ENCODE measurements around the gene SLC35E2B. TPM values are rescaled to one million over a fixed set of nuclear protein-coding genes. Genes with fewer than 3 reads are reported as not detected.

The SLC35E2B gene
- total RNA-seq, 5 donors from 2014 or later (not counting 1 experiment from before 2014, with no cell fraction given): 77.7 to 202 (median 128) TPM

DNA sequence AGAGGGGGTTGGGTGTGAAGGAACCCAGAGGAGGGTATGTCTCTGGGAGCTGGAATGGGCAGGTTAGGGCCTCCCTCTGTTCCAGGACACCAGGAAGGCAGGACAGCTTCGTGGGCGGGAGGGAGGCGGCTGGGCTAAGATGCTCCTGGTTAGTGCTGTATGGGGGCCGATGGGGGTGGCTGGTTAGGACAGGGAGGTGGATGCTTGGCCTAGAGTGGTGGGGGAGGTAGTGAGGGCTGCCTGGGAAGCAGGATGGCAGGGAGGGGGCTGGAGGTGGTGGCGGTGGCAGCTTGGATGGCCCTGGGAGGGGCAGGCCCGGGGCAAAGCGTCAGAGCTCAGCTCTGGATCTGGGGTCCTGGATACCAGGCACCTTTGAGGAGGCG is 66.8 kb downstream of the SLC35E2B start:
- ChIA-PET CTCF (interaction anchor here in 1 of 2 donors (0.5 kb wide), 1 partner anchor 53 kb away, joined by 3 read pairs; no protein-coding TSS in a partner anchor), POLR2A (no interaction called here)
- no peaks in the 10 kb centered on the region for H3K27me3 ChIP-seq (replicated peaks in 1 of 2; ENCODE audit: control insufficient read depth in 2 of 2, extremely low read depth in 1 of 2, insufficient read depth in 2 of 2, low read length in 1 of 2)
- peaks cover 4 to 8% (median 7%) of the 10 kb centered on the region in 3 donors for H3K4me1 Mint-ChIP-seq
- peaks cover 0 to 39% of the 10 kb centered on the region in 2 experiments for H3K4me1 ChIP-seq (ENCODE audit: control insufficient read depth in 1 of 2, extremely low read depth in 1 of 2, insufficient read depth in 2 of 2, low read length in 2 of 2)
- no peaks in the 10 kb centered on the region for H3K9me3 Mint-ChIP-seq
- H3K27ac Mint-ChIP-seq: no peak overlapping the region
- ATAC-seq (replicated peaks in 1 of 4) (no peak), DNase-seq (no peak)
- H3K36me3 Mint-ChIP-seq: no peaks in the 10 kb centered on the region
- no peaks in the 10 kb centered on the region for H3K36me3 ChIP-seq (ENCODE audit: control insufficient read depth in 2 of 2, extremely low read depth in 1 of 2, insufficient read depth in 1 of 2, low read length in 1 of 2)
- H3K27ac ChIP-seq (ENCODE audit: low read length): no peak overlapping the region
- WGBS (ENCODE audit: insufficient coverage): 87% methylated on average over 8 of the region's 8 CpGs
- H3K4me3 ChIP-seq (ENCODE audit: control insufficient read depth in 1 of 2, extremely low read depth in 1 of 2, low read length in 1 of 2): no peak overlapping the region
- peaks cover 0 to 2% of the 10 kb centered on the region in 2 donors for H3K27me3 Mint-ChIP-seq
- no peak overlapping the region for H3K4me3 Mint-ChIP-seq
- H3K9me3 ChIP-seq: no peaks in the 10 kb centered on the region

DNA sequence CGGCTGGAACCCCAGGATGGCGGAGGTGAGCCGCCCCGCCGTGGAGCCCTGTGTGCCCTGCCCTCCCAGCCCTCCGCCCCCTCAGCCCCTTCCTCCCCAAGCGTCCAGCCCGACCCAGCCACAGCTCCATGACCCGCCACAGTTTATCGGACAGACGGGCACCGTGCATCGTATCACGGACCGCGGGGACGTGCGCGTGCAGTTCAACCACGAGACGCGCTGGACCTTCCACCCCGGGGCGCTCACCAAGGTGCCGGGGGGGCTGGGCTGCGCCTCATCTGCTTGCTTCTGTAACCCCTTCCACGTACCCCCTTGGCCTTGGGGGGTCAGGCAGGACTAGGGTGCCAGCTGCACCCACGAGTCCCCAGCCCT is 67.2 kb downstream of the SLC35E2B start:
- Histone ChIP-seq H3K4me1 (ENCODE audit: control insufficient read depth in 1 of 2, extremely low read depth in 1 of 2, insufficient read depth in 2 of 2, low read length in 2 of 2) (peaks cover 0 to 34% of the 10 kb centered on the region in 2 experiments), H3K4me3 (ENCODE audit: control insufficient read depth in 1 of 2, extremely low read depth in 1 of 2, low read length in 1 of 2) (no peak overlapping the region), H3K27ac (ENCODE audit: low read length) (no peak overlapping the region), H3K36me3 (ENCODE audit: control insufficient read depth in 2 of 2, extremely low read depth in 1 of 2, insufficient read depth in 1 of 2, low read length in 1 of 2) (no peaks in the 10 kb centered on the region), H3K27me3 (replicated peaks in 1 of 2; ENCODE audit: control insufficient read depth in 2 of 2, extremely low read depth in 1 of 2, insufficient read depth in 2 of 2, low read length in 1 of 2) (no peaks in the 10 kb centered on the region), H3K9me3 (no peaks in the 10 kb centered on the region)
- H3K4me3 Mint-ChIP-seq: no peak overlapping the region
- ATAC-seq (replicated peaks in 1 of 4): no peak
- H3K4me1 Mint-ChIP-seq: peaks cover 4 to 8% (median 5%) of the 10 kb centered on the region in 3 donors
- no peak for DNase-seq
- ChIA-PET CTCF (interaction anchor here in 1 of 2 donors (0.5 kb wide), 1 partner anchor 53 kb away, joined by 3 read pairs; no protein-coding TSS in a partner anchor), POLR2A (interaction anchor here in 1 of 2 donors (0.5 kb wide), 1 partner anchor 10 kb away, joined by 9 read pairs; no protein-coding TSS in a partner anchor)
- WGBS (ENCODE audit: insufficient coverage): 87% methylated on average over 24 of the region's 28 CpGs
- H3K27ac Mint-ChIP-seq: no peak overlapping the region
- H3K27me3 Mint-ChIP-seq: peaks cover 0 to 2% of the 10 kb centered on the region in 2 donors
- no peaks in the 10 kb centered on the region for H3K9me3 Mint-ChIP-seq
- no peaks in the 10 kb centered on the region for H3K36me3 Mint-ChIP-seq

DNA sequence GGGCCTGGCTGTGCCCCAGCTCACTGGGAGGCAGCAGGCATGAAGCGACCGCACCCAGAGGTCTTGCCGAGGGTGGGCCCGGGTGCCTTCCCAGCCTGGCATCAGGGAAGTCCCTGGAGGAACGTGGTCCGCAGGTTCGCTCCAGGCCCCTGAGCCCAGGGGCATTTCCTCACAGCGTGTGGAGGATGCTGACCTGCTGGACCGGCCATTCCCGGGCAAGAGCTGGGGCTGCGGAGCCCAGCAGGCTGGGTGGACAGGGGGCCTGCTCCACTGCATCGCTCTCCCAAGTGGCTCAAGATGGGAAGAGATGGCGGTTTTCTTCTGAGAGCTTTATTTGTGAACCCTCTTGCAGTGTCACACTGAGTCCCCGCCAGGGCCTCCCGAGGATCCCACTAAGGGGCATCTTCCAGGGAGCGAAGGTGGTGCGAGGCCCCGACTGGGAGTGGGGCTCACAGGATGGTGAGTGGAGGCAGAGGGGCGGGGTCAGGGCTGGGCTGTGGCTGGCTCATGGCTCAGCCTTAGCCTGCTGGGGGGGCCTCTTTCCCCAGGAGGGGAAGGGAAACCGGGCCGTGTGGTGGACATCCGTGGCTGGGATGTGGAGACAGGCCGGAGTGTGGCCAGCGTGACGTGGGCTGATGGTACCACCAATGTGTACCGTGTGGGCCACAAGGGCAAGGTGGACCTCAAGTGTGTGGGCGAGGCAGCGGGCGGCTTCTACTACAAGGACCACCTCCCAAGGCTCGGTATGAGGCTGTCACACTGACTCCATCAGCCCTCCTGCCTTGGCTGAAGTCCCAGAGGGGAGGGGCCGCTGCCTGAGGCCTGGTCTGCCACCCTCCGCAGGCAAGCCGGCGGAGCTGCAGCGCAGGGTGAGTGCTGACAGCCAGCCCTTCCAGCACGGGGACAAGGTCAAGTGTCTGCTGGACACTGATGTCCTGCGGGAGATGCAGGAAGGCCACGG is 67.9 kb downstream of the SLC35E2B start:
- ATAC-seq (replicated peaks in 1 of 4): no peak
- peaks cover 0 to 6% (median 2%) of the 10 kb centered on the region in 3 donors for H3K4me1 Mint-ChIP-seq
- H3K27me3 ChIP-seq (replicated peaks in 1 of 2; ENCODE audit: control insufficient read depth in 2 of 2, extremely low read depth in 1 of 2, insufficient read depth in 2 of 2, low read length in 1 of 2): no peaks in the 10 kb centered on the region
- no peaks in the 10 kb centered on the region for H3K27me3 Mint-ChIP-seq
- WGBS (ENCODE audit: insufficient coverage): 88% methylated on average over 35 of the region's 38 CpGs
- POLR2A ChIA-PET: interaction anchor here in 1 of 2 donors (0.5 to 0.6 kb wide), 2 partner anchors 9 to 61 kb away, joined by 3 to 9 read pairs; no protein-coding TSS in a partner anchor
- CTCF ChIA-PET: no interaction called here
- H3K4me3 ChIP-seq (ENCODE audit: control insufficient read depth in 1 of 2, extremely low read depth in 1 of 2, low read length in 1 of 2): no peak overlapping the region
- no peak overlapping the region for H3K27ac Mint-ChIP-seq
- peak in 1 of 35 experiments; percentile 3 for DNase-seq
- H3K9me3 Mint-ChIP-seq: no peaks in the 10 kb centered on the region
- no peak overlapping the region for H3K27ac ChIP-seq (ENCODE audit: low read length)
- H3K9me3 ChIP-seq: no peaks in the 10 kb centered on the region
- H3K4me1 ChIP-seq (ENCODE audit: control insufficient read depth in 1 of 2, extremely low read depth in 1 of 2, insufficient read depth in 2 of 2, low read length in 2 of 2): peaks cover 0 to 30% of the 10 kb centered on the region in 2 experiments
- H3K36me3 ChIP-seq (ENCODE audit: control insufficient read depth in 2 of 2, extremely low read depth in 1 of 2, insufficient read depth in 1 of 2, low read length in 1 of 2): no peaks in the 10 kb centered on the region
- H3K36me3 Mint-ChIP-seq: no peaks in the 10 kb centered on the region
- H3K4me3 Mint-ChIP-seq: no peak overlapping the region

DNA sequence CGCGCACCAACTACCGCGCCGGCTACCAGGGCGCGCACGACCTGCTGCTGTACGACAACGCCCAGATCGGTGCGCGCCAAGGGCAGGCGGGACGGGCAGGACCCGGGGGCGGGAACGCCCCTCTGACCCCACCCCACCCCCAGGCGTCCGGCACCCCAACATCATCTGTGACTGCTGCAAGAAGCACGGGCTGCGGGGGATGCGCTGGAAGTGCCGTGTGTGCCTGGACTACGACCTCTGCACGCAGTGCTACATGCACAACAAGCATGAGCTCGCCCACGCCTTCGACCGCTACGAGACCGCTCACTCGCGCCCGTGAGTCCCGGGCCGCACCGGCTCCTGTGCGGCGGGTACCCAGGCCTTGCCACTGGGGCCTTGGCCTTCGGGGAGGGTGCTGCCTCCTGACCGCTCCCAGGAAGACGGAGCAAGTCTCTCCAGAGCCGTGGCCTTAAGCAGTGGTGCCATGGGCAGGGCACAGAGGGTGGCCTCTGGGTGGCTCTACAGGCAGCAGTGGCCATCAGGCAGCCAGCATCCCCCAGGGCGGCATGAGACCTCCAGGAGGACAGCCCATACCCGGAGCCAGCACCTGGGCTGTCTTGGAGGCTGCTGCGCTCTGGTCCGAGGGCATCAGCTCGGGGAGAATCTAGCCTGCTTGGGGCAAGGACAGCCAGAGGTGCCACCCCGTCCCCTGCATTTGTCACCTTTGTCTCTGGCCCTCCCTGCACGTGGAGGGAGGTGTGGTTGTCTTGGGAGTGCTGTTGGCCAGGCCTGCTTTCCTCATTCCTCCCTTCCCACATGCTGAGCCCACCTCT is 68.8 kb downstream of the SLC35E2B start:
- H3K36me3 ChIP-seq (ENCODE audit: control insufficient read depth in 2 of 2, extremely low read depth in 1 of 2, insufficient read depth in 1 of 2, low read length in 1 of 2): no peaks in the 10 kb centered on the region
- no peak overlapping the region for H3K27ac Mint-ChIP-seq
- no peaks in the 10 kb centered on the region for H3K9me3 ChIP-seq
- H3K27me3 Mint-ChIP-seq: no peaks in the 10 kb centered on the region
- H3K36me3 Mint-ChIP-seq: no peaks in the 10 kb centered on the region
- H3K4me3 ChIP-seq (ENCODE audit: control insufficient read depth in 1 of 2, extremely low read depth in 1 of 2, low read length in 1 of 2): no peak overlapping the region
- ATAC-seq (replicated peaks in 1 of 4) (no peak), DNase-seq (no peak)
- peaks cover 0 to 27% of the 10 kb centered on the region in 2 experiments for H3K4me1 ChIP-seq (ENCODE audit: control insufficient read depth in 1 of 2, extremely low read depth in 1 of 2, insufficient read depth in 2 of 2, low read length in 2 of 2)
- H3K4me3 Mint-ChIP-seq: no peak overlapping the region
- H3K9me3 Mint-ChIP-seq: no peaks in the 10 kb centered on the region
- POLR2A ChIA-PET: no interaction called here
- peaks cover 0 to 6% (median 2%) of the 10 kb centered on the region in 3 donors for H3K4me1 Mint-ChIP-seq
- CTCF ChIA-PET: no interaction called here
- WGBS (ENCODE audit: insufficient coverage): 95% methylated on average over 43 of the region's 51 CpGs
- H3K27ac ChIP-seq (ENCODE audit: low read length): no peak overlapping the region
- H3K27me3 ChIP-seq (replicated peaks in 1 of 2; ENCODE audit: control insufficient read depth in 2 of 2, extremely low read depth in 1 of 2, insufficient read depth in 2 of 2, low read length in 1 of 2): no peaks in the 10 kb centered on the region

DNA sequence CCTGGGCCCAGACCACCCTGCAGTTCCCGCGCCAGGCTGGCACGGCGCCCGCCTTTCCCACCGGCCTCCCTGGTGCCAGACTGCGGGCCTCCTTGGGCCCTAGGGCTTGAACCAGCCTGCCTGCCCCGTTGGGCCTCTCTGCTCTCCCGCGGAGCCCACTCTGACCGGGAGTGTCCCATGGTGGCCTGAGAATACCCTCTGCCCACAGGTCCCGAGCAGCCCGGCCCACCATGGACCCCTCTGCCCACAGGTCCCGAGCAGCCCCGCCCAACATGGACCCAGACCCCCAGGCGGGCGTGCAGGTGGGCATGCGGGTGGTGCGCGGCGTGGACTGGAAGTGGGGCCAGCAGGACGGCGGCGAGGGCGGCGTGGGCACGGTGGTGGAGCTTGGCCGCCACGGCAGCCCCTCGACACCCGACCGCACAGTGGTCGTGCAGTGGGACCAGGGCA is 69.4 kb downstream of the SLC35E2B start:
- Mint-ChIP-seq H3K4me3 (no peak overlapping the region), H3K9me3 (no peaks in the 10 kb centered on the region), H3K4me1 (peaks cover 0 to 6% (median 2%) of the 10 kb centered on the region in 3 donors), H3K27ac (no peak overlapping the region), H3K36me3 (no peaks in the 10 kb centered on the region), H3K27me3 (no peaks in the 10 kb centered on the region)
- Histone ChIP-seq H3K9me3 (no peaks in the 10 kb centered on the region), H3K36me3 (ENCODE audit: control insufficient read depth in 2 of 2, extremely low read depth in 1 of 2, insufficient read depth in 1 of 2, low read length in 1 of 2) (peaks cover under 1 to 2% of the 10 kb centered on the region in 2 donors), H3K4me3 (ENCODE audit: control insufficient read depth in 1 of 2, extremely low read depth in 1 of 2, low read length in 1 of 2) (no peak overlapping the region), H3K4me1 (ENCODE audit: control insufficient read depth in 1 of 2, extremely low read depth in 1 of 2, insufficient read depth in 2 of 2, low read length in 2 of 2) (peaks cover 0 to 20% of the 10 kb centered on the region in 2 experiments), H3K27ac (ENCODE audit: low read length) (no peak overlapping the region), H3K27me3 (replicated peaks in 1 of 2; ENCODE audit: control insufficient read depth in 2 of 2, extremely low read depth in 1 of 2, insufficient read depth in 2 of 2, low read length in 1 of 2) (no peaks in the 10 kb centered on the region)
- ChIA-PET CTCF (no interaction called here), POLR2A (no interaction called here)
- no peak for DNase-seq
- 92% methylated on average over 32 of the region's 33 CpGs for WGBS (ENCODE audit: insufficient coverage)
- no peak for ATAC-seq (replicated peaks in 1 of 4)

DNA sequence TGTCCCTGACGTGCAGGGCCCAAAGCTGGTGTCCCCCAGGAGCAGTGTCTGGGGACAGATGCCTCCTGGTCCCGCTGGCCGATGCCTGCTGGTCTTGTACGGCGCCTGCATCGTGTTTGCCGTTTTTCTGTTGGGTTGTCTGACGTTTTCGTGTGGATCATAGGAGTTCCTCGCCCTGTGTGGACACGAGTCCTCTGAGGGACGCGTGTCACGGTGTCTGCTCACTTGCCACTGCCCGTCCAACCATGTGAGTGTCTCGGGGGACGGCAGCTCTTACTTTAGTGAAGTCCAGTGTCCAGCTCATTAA is 69.9 kb downstream of the SLC35E2B start:
- Mint-ChIP-seq H3K9me3 (no peaks in the 10 kb centered on the region), H3K4me1 (peaks cover 0 to 6% (median 2%) of the 10 kb centered on the region in 3 donors), H3K27me3 (no peaks in the 10 kb centered on the region), H3K36me3 (peaks cover under 1% of the 10 kb centered on the region), H3K27ac (no peak overlapping the region), H3K4me3 (no peak overlapping the region)
- Histone ChIP-seq H3K27me3 (replicated peaks in 1 of 2; ENCODE audit: control insufficient read depth in 2 of 2, extremely low read depth in 1 of 2, insufficient read depth in 2 of 2, low read length in 1 of 2) (no peaks in the 10 kb centered on the region), H3K27ac (ENCODE audit: low read length) (no peak overlapping the region), H3K4me3 (ENCODE audit: control insufficient read depth in 1 of 2, extremely low read depth in 1 of 2, low read length in 1 of 2) (no peak overlapping the region), H3K4me1 (ENCODE audit: control insufficient read depth in 1 of 2, extremely low read depth in 1 of 2, insufficient read depth in 2 of 2, low read length in 2 of 2) (peaks cover 0 to 16% of the 10 kb centered on the region in 2 experiments), H3K9me3 (no peaks in the 10 kb centered on the region), H3K36me3 (ENCODE audit: control insufficient read depth in 2 of 2, extremely low read depth in 1 of 2, insufficient read depth in 1 of 2, low read length in 1 of 2) (peaks cover 5 to 6% of the 10 kb centered on the region in 2 donors)
- ChIA-PET POLR2A (no interaction called here), CTCF (no interaction called here)
- DNase-seq (no peak), ATAC-seq (replicated peaks in 1 of 4) (no peak)
- WGBS (ENCODE audit: insufficient coverage): 93% methylated on average over 17 of the region's 17 CpGs

All from T-cell (primary cell).